Activated CD4-positive, alpha-beta T cell treated with anti-CD3 and anti-CD28 coated beads, Interleukin-2, amount 10 ng/mL, durations not matched to agents 7 days and 5 days (primary cell): Measurements from ENCODE around the gene SLC6A8. TPM values are rescaled to one million over a fixed set of nuclear protein-coding genes. Genes with fewer than 3 reads are reported as not detected.
"Not testable (repeated sequence)": the region's sequence is repeated elsewhere in the genome, so short reads cannot be mapped to it uniquely, and the experiment has no call there.

ENCODE experiments used
- CTCF ChIA-PET: fragments of 350-600 bp; sonication (Branson Sonifier 250); formaldehyde crosslinking; loops from one replicate; lab custom pipeline; 2021; ENCODE audit warnings: antibody characterized with exemption; lab: Charles Lee
- POLR2A ChIA-PET: fragments of 350-600 bp; sonication (Branson Sonifier 250); formaldehyde crosslinking; loops from one replicate; lab custom pipeline; 2021; ENCODE audit warnings: antibody characterized with exemption; lab: Charles Lee
- DNase-seq: peaks from one replicate; pipeline ENCODE4 v3.0.0-alpha.2; 2020
- H3K27ac Mint-ChIP-seq: one replicate; pipeline ENCODE4 v1.8.0; 2021; ENCODE audit warnings: mild to moderate bottlenecking, moderate library complexity, mixed read lengths
- H3K27me3 Mint-ChIP-seq: one replicate; pipeline ENCODE4 v1.8.0; 2021; ENCODE audit warnings: mixed read lengths
- H3K36me3 Mint-ChIP-seq: one replicate; pipeline ENCODE4 v1.8.0; 2021; ENCODE audit warnings: low read depth, mixed read lengths
- H3K4me1 Mint-ChIP-seq: one replicate; pipeline ENCODE4 v1.8.0; 2021; ENCODE audit warnings: mixed read lengths
- H3K4me3 Mint-ChIP-seq: one replicate; pipeline ENCODE4 v1.8.0; 2021; ENCODE audit warnings: mild to moderate bottlenecking, moderate library complexity, mixed read lengths
- H3K9me3 Mint-ChIP-seq: one replicate; pipeline ENCODE4 v1.8.0; 2021; ENCODE audit warnings: mixed read lengths
- total RNA-seq, 2 experiments: library from RNA; stranded (reverse); gene quantifications; one replicate each; pipeline ENCODE4 v1.2.3, GENCODE V29; 2021

The SLC6A8 gene
- total RNA-seq, 2 experiments from 2014 or later, result 0.65 to 0.69 TPM

DNA sequence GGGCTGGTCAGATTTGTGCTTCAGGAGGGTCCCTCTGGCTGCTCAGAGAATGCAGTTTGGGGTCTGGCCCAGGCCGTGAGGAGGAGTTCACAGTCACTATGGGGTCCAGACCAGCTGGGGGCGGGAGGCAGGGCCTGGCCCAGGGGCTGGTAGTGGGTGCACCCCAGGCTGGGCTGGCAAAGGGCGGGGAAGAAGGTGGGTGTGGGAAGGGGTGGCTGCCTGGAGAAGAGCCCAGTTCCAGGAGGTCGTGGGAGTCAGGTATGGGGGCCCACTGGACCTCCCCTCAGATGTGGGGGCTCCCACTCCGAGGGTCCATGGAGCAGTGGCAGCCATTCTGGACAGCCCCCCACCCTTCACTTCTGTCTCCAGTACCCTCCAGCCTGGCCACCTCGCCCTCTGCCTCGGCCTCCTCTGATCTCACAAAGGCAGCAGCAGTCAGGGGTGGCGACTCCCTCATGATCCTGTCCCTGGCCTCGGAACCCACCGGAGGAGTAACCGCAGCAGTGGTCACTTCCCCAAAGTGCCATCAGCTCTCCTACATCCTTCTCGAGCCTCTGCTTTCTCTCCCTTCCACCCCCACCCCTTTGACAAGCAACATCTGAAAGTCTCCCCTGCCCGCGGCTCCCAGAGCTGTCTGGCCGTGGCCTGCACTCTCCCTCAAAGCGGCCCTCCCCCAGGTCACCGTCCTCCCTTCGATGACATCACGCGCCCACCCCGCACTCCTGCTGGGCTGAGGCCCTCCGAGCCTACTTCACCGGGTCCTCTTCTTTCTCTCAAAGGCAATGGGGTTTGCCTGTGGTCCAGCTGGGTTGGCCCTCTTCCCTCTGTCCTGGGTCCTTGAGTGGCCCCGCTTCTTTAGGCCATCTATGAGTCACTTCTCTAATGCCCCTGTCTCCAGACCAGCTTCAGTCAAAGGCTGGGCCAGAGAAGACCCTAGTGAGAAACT is 1.7 kb upstream of the SLC6A8 start:
- Mint-ChIP-seq H3K4me1 (no peaks in the 10 kb centered on the region), H3K36me3 (no peaks in the 10 kb centered on the region), H3K27me3 (peaks cover 14% of the 10 kb centered on the region), H3K27ac (no peak overlapping the region), H3K9me3 (no peaks in the 10 kb centered on the region), H3K4me3 (no peak overlapping the region)
- CTCF ChIA-PET, result interaction anchor here (0.5 to 0.7 kb wide), 2 partner anchors 77 to 312 kb away, joined by 3 to 4 read pairs; no protein-coding TSS in a partner anchor
- POLR2A ChIA-PET, result no interaction called here
- no peak for DNase-seq

DNA sequence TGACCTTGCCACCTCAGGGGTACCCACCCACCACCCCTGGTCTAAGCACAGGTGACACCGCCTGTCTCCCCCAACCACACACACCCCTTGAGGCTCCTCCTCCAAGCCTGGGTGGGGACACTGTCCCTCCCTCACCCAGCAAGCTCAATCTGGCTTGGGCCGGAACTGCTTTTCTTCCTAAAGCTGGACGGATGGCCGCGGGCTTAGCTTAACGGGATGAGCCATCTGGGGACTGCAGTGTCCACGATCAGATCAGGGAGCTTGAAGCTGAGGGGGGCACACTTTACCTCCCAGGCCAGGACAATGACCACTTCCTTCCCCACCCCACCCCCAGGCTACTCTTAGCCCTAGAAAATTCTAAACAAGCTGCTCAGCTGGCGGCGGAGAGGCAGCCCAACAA is 1.0 kb upstream of the SLC6A8 start:
- Mint-ChIP-seq H3K4me1 (no peaks in the 10 kb centered on the region), H3K4me3 (no peak overlapping the region), H3K9me3 (no peaks in the 10 kb centered on the region), H3K27me3 (peaks cover 14% of the 10 kb centered on the region), H3K36me3 (no peaks in the 10 kb centered on the region), H3K27ac (no peak overlapping the region)
- no peak for DNase-seq
- ChIA-PET POLR2A (no interaction called here), CTCF (no interaction called here)

- DNase-seq, result no peak
- Mint-ChIP-seq H3K36me3 (no peaks in the 10 kb centered on the region), H3K4me3 (no peak overlapping the region), H3K4me1 (no peaks in the 10 kb centered on the region), H3K9me3 (no peaks in the 10 kb centered on the region), H3K27ac (no peak overlapping the region), H3K27me3 (peaks cover 14% of the 10 kb centered on the region)
- POLR2A ChIA-PET, result no interaction called here
- CTCF ChIA-PET, result interaction anchor here (0.6 kb wide), 1 partner anchor 90 kb away, joined by 4 read pairs; no protein-coding TSS in a partner anchor
These were observed 345 bp downstream of the SLC6A8 start for GRCh38 chrX:153688071-153688470.

GRCh38 chrX:153688506-153688905 is 780 bp downstream of the SLC6A8 start:
- no peak for DNase-seq
- H3K4me1 Mint-ChIP-seq, result no peaks in the 10 kb centered on the region
- ChIA-PET CTCF (no interaction called here), POLR2A (no interaction called here)
- H3K36me3 Mint-ChIP-seq, result no peaks in the 10 kb centered on the region
- no peak overlapping the region for H3K4me3 Mint-ChIP-seq
- no peaks in the 10 kb centered on the region for H3K9me3 Mint-ChIP-seq
- no peak overlapping the region for H3K27ac Mint-ChIP-seq
- peaks cover 14% of the 10 kb centered on the region for H3K27me3 Mint-ChIP-seq

- DNase-seq, result no peak
- Mint-ChIP-seq H3K9me3 (no peaks in the 10 kb centered on the region), H3K36me3 (no peaks in the 10 kb centered on the region), H3K4me3 (no peak overlapping the region), H3K4me1 (no peaks in the 10 kb centered on the region), H3K27me3 (peaks cover 12% of the 10 kb centered on the region), H3K27ac (no peak overlapping the region)
- ChIA-PET CTCF (no interaction called here), POLR2A (no interaction called here)
These were observed 1.3 kb downstream of the SLC6A8 start for GRCh38 chrX:153688911-153689590.

DNA sequence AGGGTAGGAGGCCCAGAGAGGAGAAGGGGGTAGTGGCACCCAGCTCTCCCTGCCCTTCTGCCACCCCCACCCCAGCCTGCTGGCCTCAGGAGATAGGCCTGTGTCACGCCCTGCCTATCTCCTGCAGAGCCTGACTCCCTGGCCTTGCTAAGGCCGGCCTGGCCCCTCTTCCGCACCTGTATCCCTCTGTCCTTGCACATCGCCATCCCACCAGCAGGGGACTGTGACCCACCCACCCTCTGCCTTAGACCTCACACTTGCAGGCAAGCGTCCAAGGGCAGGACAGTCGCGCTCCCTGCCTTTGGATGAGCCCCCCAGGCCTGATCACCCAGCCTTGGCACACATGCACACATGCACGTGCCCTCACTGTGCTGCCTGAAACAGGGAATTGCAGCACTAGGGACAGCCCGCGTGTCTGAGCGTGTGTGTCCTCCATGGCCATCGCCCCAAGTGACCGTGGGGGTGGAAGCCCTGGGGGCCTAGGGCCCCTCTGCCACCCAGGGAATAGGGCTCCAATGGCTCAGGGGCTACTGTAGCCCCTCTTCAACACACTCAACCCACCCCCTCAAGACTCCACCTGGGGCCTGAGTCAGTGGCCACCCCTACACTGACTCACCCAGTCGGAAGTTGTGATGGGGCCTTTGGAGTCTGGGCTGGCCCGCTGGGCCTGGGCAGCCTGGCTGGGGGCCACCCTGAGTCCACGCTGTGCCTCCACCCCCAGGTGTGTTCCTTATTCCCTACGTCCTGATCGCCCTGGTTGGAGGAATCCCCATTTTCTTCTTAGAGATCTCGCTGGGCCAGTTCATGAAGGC is 2.1 kb downstream of the SLC6A8 start:
- CTCF ChIA-PET, result no interaction called here
- no peaks in the 10 kb centered on the region for H3K9me3 Mint-ChIP-seq
- peaks cover 12% of the 10 kb centered on the region for H3K27me3 Mint-ChIP-seq
- no peak overlapping the region for H3K4me3 Mint-ChIP-seq
- H3K27ac Mint-ChIP-seq, result no peak overlapping the region
- POLR2A ChIA-PET, result no interaction called here
- H3K4me1 Mint-ChIP-seq, result no peaks in the 10 kb centered on the region
- H3K36me3 Mint-ChIP-seq, result no peaks in the 10 kb centered on the region
- no peak for DNase-seq

DNA sequence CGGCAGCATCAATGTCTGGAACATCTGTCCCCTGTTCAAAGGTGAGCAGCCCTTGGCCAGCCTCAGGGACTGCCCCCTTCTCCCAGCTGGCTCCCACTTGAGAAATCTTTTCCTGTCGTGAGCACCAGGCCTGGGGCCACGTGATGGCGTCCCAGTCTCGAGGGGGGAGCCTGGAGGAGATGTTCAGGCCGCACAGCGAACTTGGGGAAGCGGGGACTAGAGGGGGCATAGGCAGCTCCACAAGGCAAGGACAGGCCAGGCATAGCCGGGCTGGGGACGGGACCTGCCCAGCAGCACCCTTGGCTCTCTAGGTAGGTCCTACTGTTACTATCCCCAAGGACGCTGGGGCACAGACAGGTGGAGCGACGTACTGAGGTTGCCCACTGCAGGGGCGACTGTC is 2.7 kb downstream of the SLC6A8 start:
- Mint-ChIP-seq H3K36me3 (no peaks in the 10 kb centered on the region), H3K27ac (no peak overlapping the region), H3K4me3 (no peak overlapping the region), H3K4me1 (no peaks in the 10 kb centered on the region), H3K27me3 (peaks cover 12% of the 10 kb centered on the region), H3K9me3 (no peaks in the 10 kb centered on the region)
- POLR2A ChIA-PET, result no interaction called here
- DNase-seq, result no peak
- CTCF ChIA-PET, result no interaction called here

- CTCF ChIA-PET, result not testable (repeated sequence)
These were observed 3.5 kb downstream of the SLC6A8 start for GRCh38 chrX:153691032-153691827.

DNA sequence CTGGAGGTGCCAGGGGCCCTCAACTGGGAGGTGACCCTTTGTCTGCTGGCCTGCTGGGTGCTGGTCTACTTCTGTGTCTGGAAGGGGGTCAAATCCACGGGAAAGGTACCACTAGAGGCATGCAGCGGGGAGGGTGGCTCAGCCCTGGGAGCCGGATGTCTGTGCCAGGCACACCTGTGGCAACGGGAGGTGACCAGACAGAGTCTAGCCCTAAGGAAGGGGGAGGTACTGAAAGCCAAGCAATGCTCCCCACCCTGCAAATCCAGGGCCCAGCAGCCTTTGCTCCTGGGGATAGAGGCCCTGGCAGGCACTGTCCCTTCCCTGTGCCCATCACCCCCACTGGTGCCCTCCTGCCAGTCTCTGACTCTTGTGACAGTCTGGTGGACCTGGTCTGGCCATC is 4.3 kb downstream of the SLC6A8 start:
- ChIA-PET POLR2A (no interaction called here), CTCF (no interaction called here)
- Mint-ChIP-seq H3K36me3 (peaks cover 2% of the 10 kb centered on the region), H3K4me3 (no peak overlapping the region), H3K4me1 (no peaks in the 10 kb centered on the region), H3K27me3 (peaks cover 6% of the 10 kb centered on the region), H3K27ac (no peak overlapping the region), H3K9me3 (no peaks in the 10 kb centered on the region)
- DNase-seq, result no peak

More at GRCh38 chrX:153691032-153691827, 3.5 kb downstream of the SLC6A8 start:
- H3K4me1 Mint-ChIP-seq, H3K9me3 Mint-ChIP-seq, H3K36me3 Mint-ChIP-seq, H3K27ac Mint-ChIP-seq, POLR2A ChIA-PET, H3K4me3 Mint-ChIP-seq, DNase-seq: not testable (repeated sequence)
- peaks cover 12% of the 10 kb centered on the region for H3K27me3 Mint-ChIP-seq

GRCh38 chrX:153692611-153693156 is 5.0 kb downstream of the SLC6A8 start:
- no peaks in the 10 kb centered on the region for H3K4me1 Mint-ChIP-seq
- ChIA-PET POLR2A (no interaction called here), CTCF (no interaction called here)
- peaks cover 6% of the 10 kb centered on the region for H3K27me3 Mint-ChIP-seq
- H3K4me3 Mint-ChIP-seq, result no peak overlapping the region
- no peak overlapping the region for H3K27ac Mint-ChIP-seq
- no peaks in the 10 kb centered on the region for H3K9me3 Mint-ChIP-seq
- no peak for DNase-seq
- H3K36me3 Mint-ChIP-seq, result peaks cover 9% of the 10 kb centered on the region

GRCh38 chrX:153693216-153694086 is 5.7 kb downstream of the SLC6A8 start:
- H3K27me3 Mint-ChIP-seq, result peaks cover 6% of the 10 kb centered on the region
- H3K9me3 Mint-ChIP-seq, result no peaks in the 10 kb centered on the region
- no peak overlapping the region for H3K4me3 Mint-ChIP-seq
- no peak for DNase-seq
- no peaks in the 10 kb centered on the region for H3K4me1 Mint-ChIP-seq
- ChIA-PET POLR2A (no interaction called here), CTCF (no interaction called here)
- H3K36me3 Mint-ChIP-seq, result peaks cover 10% of the 10 kb centered on the region
- H3K27ac Mint-ChIP-seq, result no peak overlapping the region
